Transverse colon (tissue), 4 donors: ENCODE measurements around the gene MMP8. TPM values are rescaled to one million over a fixed set of nuclear protein-coding genes. Genes with fewer than 3 reads are reported as not detected.
"Not testable (repeated sequence)": the region's sequence is repeated elsewhere in the genome, so short reads cannot be mapped to it uniquely, and the experiment has no call there.

ENCODE experiments used
- DNase-seq: peaks from one replicate; pipeline ENCODE4 v3.0.0-alpha.2; 2019
- H3K27ac ChIP-seq, 4 donors: fragments of 200-600 bp; sonication (generic); 2 replicates each; pipeline ENCODE4 v1.5.1; 2016 to 2018; ENCODE audit warnings: inconsistent platforms in 4 of 4
- H3K27me3 ChIP-seq: fragments of 200-600 bp; sonication (generic); 2 replicates; pipeline ENCODE4 v1.5.1; 2017; ENCODE audit warnings: inconsistent platforms
- H3K36me3 ChIP-seq, 4 donors: fragments of 200-600 bp; sonication (generic); 2 replicates each; pipeline ENCODE4 v1.5.1; 2017 to 2019; ENCODE audit warnings: inconsistent platforms in 4 of 4
- H3K4me1 ChIP-seq, 4 donors: fragments of 200-600 bp; sonication (generic); 2 replicates each; pipeline ENCODE4 v1.5.1; 2017 to 2020; ENCODE audit warnings: inconsistent platforms in 4 of 4
- H3K4me3 ChIP-seq, 4 donors: fragments of 200-600 bp; sonication (generic); 1 replicate in 1 of 4; 2 replicates in 3 of 4; pipeline versions ENCODE4 v1.5.1 to v1.6.1; 2017 to 2019; ENCODE audit warnings: inconsistent platforms in 4 of 4
- H3K9me3 ChIP-seq, 2 donors: fragments of 200-600 bp; sonication (generic); 2 replicates each; pipeline ENCODE4 v1.5.1; 2017 to 2019; ENCODE audit warnings: inconsistent platforms in 2 of 2
- CTCF ChIP-seq, 5 experiments: fragments of 200-600 bp in 3 of 5; fragments of 450-650 bp in 2 of 5; sonication (generic) in 3 of 5; IDR thresholded peaks; 1 replicate in 2 of 5; 2 replicates in 3 of 5; pipeline ENCODE4 v1.5.1; 2016 to 2017; ENCODE audit warnings: antibody characterized with exemption in 5 of 5, inconsistent platforms in 3 of 5, mild to moderate bottlenecking in 2 of 5, moderate library complexity in 1 of 5
- EP300 ChIP-seq: sonication (generic); formaldehyde crosslinking; IDR thresholded peaks from one replicate; pipeline ENCODE4 v1.6.1; 2017; ENCODE audit warnings: antibody characterized with exemption, low read depth
- POLR2A ChIP-seq: fragments of 450-650 bp; IDR thresholded peaks from one replicate; pipeline ENCODE4 v1.6.1; 2016; ENCODE audit warnings: antibody characterized with exemption, mild to moderate bottlenecking, moderate library complexity
- POLR2AphosphoS5 ChIP-seq, 3 donors: sonication (generic); formaldehyde crosslinking; IDR thresholded peaks; one replicate each; pipeline ENCODE4 v1.6.1; 2016; ENCODE audit warnings: antibody characterized with exemption in 3 of 3
- WGBS, 2 donors: methylation state at CpG; one replicate each; pipeline ENCODE4 v1.1.5; 2018; ENCODE audit warnings: low coverage in 1 of 2; 5-methylcytosine and 5-hydroxymethylcytosine counted together
- in situ Hi-C, 4 donors: fragments of 200-750 bp; cut with MboI; loops; one replicate each; pipeline versions ENCODE4 v1.15.0 to v1.15.1; 2017; ENCODE audit warnings: low sequenced_read_pairs in 3 of 4, low pct_ligation_motif_present in 1 of 4, low pct_unique_long_range_greater_than_20kb in 1 of 4
- intact Hi-C: fragments of 100-400 bp; cut with DNase I; formaldehyde crosslinking; loops from one replicate; pipeline ENCODE4 v1.15.1; 2023; ENCODE audit warnings: low total_unique reads
- total RNA-seq, 4 donors: library from RNA; depleted of rRNA; stranded (reverse); fragments of >200 nt; gene quantifications; one replicate each; pipeline ENCODE4 v1.1.0, GENCODE V29; 2016

MMP8 gene
- total RNA-seq, 4 donors from 2014 or later: not detected

DNA sequence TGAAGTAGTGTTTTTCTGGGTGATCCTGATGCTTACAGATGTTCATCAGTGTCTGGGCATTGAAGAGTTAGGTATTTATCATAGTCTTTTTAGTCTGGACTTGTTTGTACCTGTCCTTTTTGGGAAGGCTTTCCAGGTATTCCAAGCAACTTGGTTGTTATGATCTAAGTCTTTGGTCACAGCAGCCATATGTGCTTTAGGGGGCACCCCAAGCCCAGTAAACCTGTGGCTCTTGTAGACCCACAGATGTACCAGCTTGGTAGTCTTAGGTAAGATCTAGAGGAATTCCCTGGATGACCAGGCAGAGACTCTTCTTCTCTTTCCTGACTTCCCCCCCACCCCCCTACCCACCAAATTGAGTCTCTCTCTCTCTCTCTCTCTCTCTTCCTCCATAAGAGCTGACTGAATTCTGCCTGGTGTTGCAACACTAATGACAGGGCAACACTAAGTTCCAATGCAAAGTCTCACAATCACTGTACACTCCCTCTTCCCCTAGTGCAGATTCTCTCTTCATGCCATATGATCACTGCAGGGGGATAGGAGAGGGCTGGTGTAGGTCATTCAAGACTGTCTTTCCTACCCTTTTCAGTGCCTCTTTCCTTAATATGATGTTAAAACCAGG, 24.5 kb upstream of the MMP8 start:
- no peak overlapping the region for H3K4me3 ChIP-seq
- H3K9me3 ChIP-seq: no peaks in the 10 kb centered on the region
- no peak for TF ChIP-seq POLR2A
- no peak for TF ChIP-seq POLR2AphosphoS5 (IDR thresholded peaks at IDR 0.05)
- TF ChIP-seq EP300: no peak
- no peak for TF ChIP-seq CTCF (IDR thresholded peaks at IDR 0.05)
- H3K36me3 ChIP-seq: no peaks in the 10 kb centered on the region
- intact Hi-C loops: no loop called here
- DNase-seq: no peak
- H3K4me1 ChIP-seq: no peaks in the 10 kb centered on the region
- in situ Hi-C loops: loop anchor here in 2 of 4 donors (25.0 kb wide), 1 partner anchor 188 kb away; no protein-coding TSS in a partner anchor
- no peaks in the 10 kb centered on the region for H3K27me3 ChIP-seq
- H3K27ac ChIP-seq: no peak overlapping the region

DNA sequence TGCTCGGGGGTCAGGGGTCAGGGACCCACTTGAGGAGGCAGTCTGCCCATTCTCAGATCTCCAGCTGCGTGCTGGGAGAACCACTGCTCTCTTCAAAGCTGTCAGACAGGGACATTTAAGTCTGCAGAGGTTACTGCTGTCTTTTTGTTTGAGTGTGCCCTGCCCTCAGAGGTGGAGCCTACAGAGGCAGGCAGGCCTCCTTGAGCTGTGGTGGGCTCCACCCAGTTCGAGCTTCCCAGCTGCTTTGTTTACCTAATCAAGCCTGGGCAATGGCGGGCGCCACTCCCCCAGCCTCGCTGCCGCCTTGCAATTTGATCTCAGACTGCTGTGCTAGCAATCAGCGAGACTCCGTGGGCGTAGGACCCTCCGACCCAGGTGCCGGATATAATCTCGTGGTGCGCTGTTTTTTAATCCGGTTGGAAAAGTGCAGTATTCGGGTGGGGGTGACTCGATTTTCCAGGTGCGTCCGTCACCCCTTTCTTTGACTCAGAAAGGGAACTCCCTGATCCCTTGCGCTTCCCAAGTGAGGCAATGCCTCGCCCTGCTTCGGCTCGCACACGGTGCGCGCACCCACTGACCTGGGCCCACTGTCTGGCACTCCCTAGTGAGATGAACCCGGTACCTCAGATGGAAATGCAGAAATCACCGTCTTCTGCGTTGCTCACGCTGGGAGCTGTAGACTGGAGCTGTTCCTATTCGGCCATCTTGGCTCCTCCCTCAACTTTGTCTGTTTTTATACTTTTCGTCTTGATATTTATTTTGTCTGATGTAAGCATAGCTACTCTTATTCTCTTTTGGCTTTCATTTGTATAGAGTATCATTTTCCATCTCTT, 22.2 kb upstream of the MMP8 start:
- DNase-seq, H3K9me3 ChIP-seq, H3K36me3 ChIP-seq, intact Hi-C loops, H3K4me1 ChIP-seq, H3K27me3 ChIP-seq: not testable (repeated sequence)
- H3K4me3 ChIP-seq: peak overlapping the region in 2 of 4 donors; percentile 9 to 11
- peak overlapping the region in 2 of 4 donors; percentile 24 to 40 for H3K27ac ChIP-seq
- in situ Hi-C loops: loop anchor here in 2 of 4 donors (25.0 kb wide), 1 partner anchor 190 kb away; no protein-coding TSS in a partner anchor
- 79 to 84% methylated on average over 12 to 31 of the region's 32 CpGs for WGBS, 2 donors

- no peak for DNase-seq
- no peaks in the 10 kb centered on the region for H3K36me3 ChIP-seq
- intact Hi-C loops: no loop called here
These were observed 9.9 kb upstream of the MMP8 start for GRCh38 chr11:102734650-102735049.

GRCh38 chr11:102733232-102733875, 8.6 kb upstream of the MMP8 start:
- H3K4me1 ChIP-seq: no peaks in the 10 kb centered on the region
- intact Hi-C loops: no loop called here
- WGBS, 2 donors: 39 to 45% methylated on average over 8 of the region's 8 CpGs
- no peaks in the 10 kb centered on the region for H3K9me3 ChIP-seq
- H3K4me3 ChIP-seq: no peak overlapping the region
- in situ Hi-C loops: loop anchor here in 2 of 4 donors (25.0 kb wide), 1 partner anchor 204 kb away; no protein-coding TSS in a partner anchor
- no peaks in the 10 kb centered on the region for H3K27me3 ChIP-seq
- H3K36me3 ChIP-seq: no peaks in the 10 kb centered on the region
- no peak for TF ChIP-seq EP300
- TF ChIP-seq POLR2A: no peak
- TF ChIP-seq POLR2AphosphoS5 (IDR thresholded peaks at IDR 0.05): no peak
- TF ChIP-seq CTCF (IDR thresholded peaks at IDR 0.05): peak; percentile 49 to 74 (median 65)
- DNase-seq: peak; percentile 72
- no peak overlapping the region for H3K27ac ChIP-seq

More at GRCh38 chr11:102734650-102735049, 9.9 kb upstream of the MMP8 start:
- Histone ChIP-seq H3K4me1 (no peaks in the 10 kb centered on the region), H3K4me3 (no peak overlapping the region), H3K27ac (no peak overlapping the region), H3K27me3 (no peaks in the 10 kb centered on the region), H3K9me3 (no peaks in the 10 kb centered on the region)
- TF ChIP-seq POLR2A (no peak), POLR2AphosphoS5 (IDR thresholded peaks at IDR 0.05) (no peak), EP300 (no peak), CTCF (IDR thresholded peaks at IDR 0.05) (no peak)
- in situ Hi-C loops: loop anchor here in 2 of 4 donors (25.0 kb wide), 1 partner anchor 203 kb away; no protein-coding TSS in a partner anchor

GRCh38 chr11:102730944-102731343, 6.2 kb upstream of the MMP8 start:
- in situ Hi-C loops: loop anchor here in 2 of 4 donors (25.0 kb wide), 1 partner anchor 206 kb away; no protein-coding TSS in a partner anchor
- not testable (repeated sequence) for DNase-seq

More at GRCh38 chr11:102730944-102731343, 6.2 kb upstream of the MMP8 start:
- H3K4me1 ChIP-seq, H3K27ac ChIP-seq, H3K36me3 ChIP-seq, H3K4me3 ChIP-seq, H3K9me3 ChIP-seq, H3K27me3 ChIP-seq, intact Hi-C loops: not testable (repeated sequence)
- 47 to 61% methylated on average over 4 to 8 of the region's 8 CpGs for WGBS, 2 donors
